PC-9 (cell line): ENCODE measurements around the gene PPP2R3B. TPM values are rescaled to one million over a fixed set of nuclear protein-coding genes. Genes with fewer than 3 reads are reported as not detected.

Experiments used
- BruUV-seq: library from RNA; stranded (reverse); fragments of 400-500 nt; replicated peaks from 2 replicates; lab custom pipeline; 2021; lab: Mats Ljungman, UMichigan
- CTCF ChIA-PET: fragments of 300-600 bp; sonication (Branson Sonifier 250); formaldehyde crosslinking; loops from one replicate; lab custom pipeline; 2022; ENCODE audit warnings: antibody characterized with exemption; lab: Charles Lee
- POLR2A ChIA-PET: fragments of 300-600 bp; sonication (Branson Sonifier 250); formaldehyde crosslinking; loops from one replicate; lab custom pipeline; 2022; ENCODE audit warnings: antibody characterized with exemption; ENCODE audit not compliant: unreplicated experiment; lab: Charles Lee
- DNase-seq, 2 experiments: peaks; one replicate each; pipeline versions ENCODE4 v3.0.0 to v3.0.0-alpha.2; 2015 to 2022; ENCODE audit warnings: mixed read lengths in 1 of 2
- H2AFZ ChIP-seq: fragments of 200-600 bp; sonication (generic); 2 replicates; pipeline ENCODE4 v1.8.1; 2017; ENCODE audit warnings: antibody characterized with exemption
- H3F3A ChIP-seq: fragments of 200-600 bp; sonication (generic); 2 replicates; pipeline ENCODE4 v1.8.1; 2017; ENCODE audit warnings: antibody characterized with exemption, mild to moderate bottlenecking, low read depth; ENCODE audit not compliant: insufficient read depth
- H3K27ac ChIP-seq: fragments of 200-600 bp; sonication (generic); 2 replicates; pipeline ENCODE4 v1.6.1; 2016; ENCODE audit warnings: mixed run types
- H3K27me3 ChIP-seq: fragments of 200-600 bp; sonication (generic); 2 replicates; pipeline ENCODE4 v1.6.1; 2016; ENCODE audit warnings: low read depth, mixed run types; ENCODE audit not compliant: insufficient read depth
- H3K36me3 ChIP-seq: fragments of 200-600 bp; sonication (generic); 2 replicates; pipeline ENCODE4 v1.6.1; 2016; ENCODE audit warnings: low read depth, mixed run types
- H3K4me1 ChIP-seq: fragments of 200-600 bp; sonication (generic); replicated peaks from 2 replicates; pipeline ENCODE4 v1.6.1; 2016; ENCODE audit warnings: mixed run types; ENCODE audit not compliant: insufficient read depth
- H3K4me2 ChIP-seq: fragments of 200-600 bp; sonication (generic); 2 replicates; pipeline ENCODE4 v1.6.1; 2017; ENCODE audit warnings: mixed run types
- H3K4me3 ChIP-seq: fragments of 200-600 bp; sonication (generic); 2 replicates; pipeline ENCODE4 v1.6.1; 2016; ENCODE audit warnings: mixed run types
- H3K79me2 ChIP-seq: fragments of 200-600 bp; sonication (generic); 2 replicates; pipeline ENCODE4 v1.6.1; 2017; ENCODE audit warnings: low read depth, mixed run types
- H3K9me2 ChIP-seq: fragments of 200-600 bp; sonication (generic); 2 replicates; pipeline ENCODE4 v1.8.1; 2017; ENCODE audit warnings: mild to moderate bottlenecking; ENCODE audit not compliant: insufficient read depth
- H3K9me3 ChIP-seq: fragments of 200-600 bp; sonication (generic); 2 replicates; pipeline ENCODE4 v1.8.1; 2016; ENCODE audit warnings: low read depth; ENCODE audit not compliant: insufficient read depth
- H4K20me1 ChIP-seq: fragments of 200-600 bp; sonication (generic); 2 replicates; pipeline ENCODE4 v1.8.1; 2017; ENCODE audit not compliant: insufficient read depth
- CTCF ChIP-seq: fragments of 200-600 bp; sonication (generic); conservative IDR thresholded peaks from 2 replicates; pipeline ENCODE4 v1.6.1; 2017; ENCODE audit warnings: mixed run types, antibody characterized with exemption, mild to moderate bottlenecking, moderate library complexity
- EZH2 ChIP-seq: fragments of 200-600 bp; sonication (generic); IDR thresholded peaks from 2 replicates; pipeline ENCODE4 v1.8.0; 2017; ENCODE audit warnings: antibody characterized with exemption, low read depth
- intact Hi-C: fragments of 100-400 bp; cut with micrococcal nuclease; formaldehyde crosslinking; loops from one replicate; pipeline ENCODE4 v1.10.0; 2022; ENCODE audit not compliant: unreplicated experiment
- total RNA-seq: library from RNA; stranded (reverse); gene quantifications from 2 replicates; pipeline ENCODE4 v1.2.3, GENCODE V29; 2021

PPP2R3B gene
- total RNA-seq, 1 experiment from 2014 or later: 32.5 TPM

DNA sequence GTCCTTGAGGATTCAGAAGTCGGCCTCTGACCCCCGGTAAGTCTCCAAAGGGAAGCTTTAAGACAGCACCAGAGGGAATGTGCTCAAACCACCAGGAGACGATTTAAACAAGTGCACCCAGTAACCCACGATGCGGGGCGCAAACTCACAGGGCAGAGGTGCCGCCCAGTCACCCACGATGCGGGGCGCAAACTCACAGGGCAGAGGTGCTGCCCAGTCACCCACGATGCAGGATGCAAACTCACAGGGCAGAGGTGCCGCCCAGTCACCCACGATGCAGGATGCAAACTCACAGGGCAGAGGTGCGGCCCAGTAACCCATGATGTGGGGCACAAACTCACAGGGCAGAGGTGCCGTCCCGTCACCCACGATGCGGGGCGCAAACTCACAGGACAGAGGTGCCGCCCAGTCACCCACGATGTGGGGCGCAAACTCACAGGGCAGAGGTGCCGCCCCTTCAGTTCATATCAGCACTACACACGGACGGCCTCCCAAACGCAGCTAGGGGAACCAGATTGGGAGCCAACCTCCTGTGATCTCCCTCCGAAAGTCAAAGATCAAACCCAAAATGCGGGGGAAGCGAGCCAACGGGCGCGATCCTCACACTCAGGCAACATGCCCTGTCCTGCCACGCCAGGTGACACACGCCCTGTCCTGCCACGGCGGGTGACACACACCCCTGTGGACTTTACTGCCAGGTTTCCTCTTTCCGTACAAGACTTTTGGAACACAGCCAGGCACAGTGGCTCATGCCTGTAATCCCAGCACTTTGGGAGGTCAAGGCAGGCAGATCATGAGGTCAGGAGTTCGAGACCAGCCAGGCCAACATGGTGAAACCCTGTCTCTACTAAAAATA, 11.3 kb downstream of the PPP2R3B start:
- Histone ChIP-seq H3F3A (no peaks in the 10 kb centered on the region), H2AFZ (no peak overlapping the region), H3K36me3 (no peaks in the 10 kb centered on the region), H3K4me2 (no peak overlapping the region), H4K20me1 (no peaks in the 10 kb centered on the region), H3K27ac (no peak overlapping the region), H3K4me1 (no peaks in the 10 kb centered on the region), H3K27me3 (no peaks in the 10 kb centered on the region), H3K79me2 (no peaks in the 10 kb centered on the region), H3K9me3 (no peaks in the 10 kb centered on the region), H3K4me3 (no peak overlapping the region), H3K9me2 (no peaks in the 10 kb centered on the region)
- DNase-seq: no peak
- no TSS peak for BruUV-seq
- POLR2A ChIA-PET: no interaction called here
- TF ChIP-seq EZH2 (no peak), CTCF (no peak)
- CTCF ChIA-PET: no interaction called here
- intact Hi-C loops: no loop called here

DNA sequence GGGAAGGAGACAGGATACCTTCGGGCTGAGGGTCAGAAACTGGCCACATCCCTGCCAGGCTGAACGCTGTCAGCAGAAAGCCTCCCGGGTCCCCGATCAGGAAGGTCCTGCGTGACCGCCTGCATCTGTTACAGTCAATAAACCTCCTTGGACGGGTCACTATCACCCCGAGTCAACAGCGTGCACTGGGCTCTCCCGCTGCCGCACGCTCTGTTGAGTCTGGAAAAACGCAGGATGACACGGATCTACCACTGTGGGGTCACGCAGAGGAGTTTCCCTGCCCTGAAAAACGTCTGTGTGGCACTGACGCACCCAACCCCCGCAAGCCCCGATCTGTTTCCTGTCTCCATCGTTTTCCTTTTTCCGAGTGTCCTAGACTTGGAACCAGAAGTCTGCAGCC, 12.1 kb downstream of the PPP2R3B start:
- Histone ChIP-seq H3K27me3 (no peaks in the 10 kb centered on the region), H3K9me3 (no peaks in the 10 kb centered on the region), H3K9me2 (no peaks in the 10 kb centered on the region), H4K20me1 (no peaks in the 10 kb centered on the region), H3K36me3 (no peaks in the 10 kb centered on the region), H2AFZ (no peak overlapping the region), H3K79me2 (no peaks in the 10 kb centered on the region), H3K4me3 (no peak overlapping the region), H3K27ac (no peak overlapping the region), H3K4me1 (no peaks in the 10 kb centered on the region), H3K4me2 (no peak overlapping the region), H3F3A (no peaks in the 10 kb centered on the region)
- DNase-seq: no peak
- TF ChIP-seq CTCF (no peak), EZH2 (no peak)
- BruUV-seq: no TSS peak
- CTCF ChIA-PET: no interaction called here
- intact Hi-C loops: no loop called here
- POLR2A ChIA-PET: no interaction called here

DNA sequence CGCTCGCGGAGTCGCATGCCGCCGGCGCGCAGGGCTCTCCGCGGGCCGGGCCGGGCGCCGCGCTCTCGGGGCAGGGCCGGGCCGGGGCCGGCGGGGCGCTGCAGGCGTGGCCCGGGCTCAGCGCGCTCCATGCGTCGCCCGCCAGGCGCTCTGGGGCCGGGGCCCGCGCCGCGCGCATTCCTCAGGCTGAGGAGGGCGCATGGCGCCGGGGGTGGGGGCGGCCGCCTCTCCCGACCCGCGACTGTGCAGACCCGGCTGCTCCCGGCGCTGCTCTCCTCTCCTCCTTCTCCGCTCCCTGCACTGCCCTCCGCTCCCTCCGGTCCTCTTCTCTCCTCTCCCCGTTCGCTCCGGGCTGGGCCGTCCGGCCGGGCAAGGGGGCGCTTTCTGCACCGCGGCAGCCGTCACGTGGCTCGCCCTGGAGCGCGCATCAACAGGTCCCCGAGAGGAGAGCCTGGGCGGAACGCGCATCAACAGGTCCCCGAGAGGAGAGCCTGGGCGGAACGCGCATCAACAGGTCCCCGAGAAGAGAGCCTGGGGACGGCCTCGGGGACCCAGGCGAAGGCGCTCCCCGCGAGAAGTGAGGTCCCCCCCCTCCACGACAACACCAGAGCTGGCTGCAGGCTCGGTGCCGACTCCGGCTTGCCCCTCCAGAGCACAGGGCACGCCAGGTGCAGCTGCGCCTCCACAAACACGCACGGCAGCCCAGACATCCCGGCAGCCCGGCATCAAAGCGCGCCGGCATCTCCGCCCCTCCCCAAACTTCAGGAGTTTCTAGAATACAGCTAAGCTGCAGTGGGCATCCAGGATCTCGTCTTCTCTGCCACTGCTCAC, 12.9 kb downstream of the PPP2R3B start:
- BruUV-seq: no TSS peak
- no peaks in the 10 kb centered on the region for H3K36me3 ChIP-seq
- no peak overlapping the region for H3K4me3 ChIP-seq
- ChIA-PET CTCF (no interaction called here), POLR2A (no interaction called here)
- no peaks in the 10 kb centered on the region for H3K9me2 ChIP-seq
- TF ChIP-seq CTCF: no peak
- no peak for TF ChIP-seq EZH2
- H4K20me1 ChIP-seq: no peaks in the 10 kb centered on the region
- H3K27me3 ChIP-seq: no peaks in the 10 kb centered on the region
- DNase-seq: no peak
- no peak overlapping the region for H3K4me2 ChIP-seq
- no peaks in the 10 kb centered on the region for H3F3A ChIP-seq
- no peak overlapping the region for H2AFZ ChIP-seq
- no peaks in the 10 kb centered on the region for H3K79me2 ChIP-seq
- H3K27ac ChIP-seq: no peak overlapping the region
- intact Hi-C loops: no loop called here
- H3K4me1 ChIP-seq: no peaks in the 10 kb centered on the region
- no peaks in the 10 kb centered on the region for H3K9me3 ChIP-seq
